RWPE1 (cell line): ENCODE data around the gene FOXM1.
"Not testable (repeated sequence)": the region's sequence is repeated elsewhere in the genome, so short reads cannot be mapped to it uniquely, and the experiment has no call there.

Experiments used
- CTCF ChIA-PET: fragments of 350-600 bp; sonication (Branson Sonifier 250); formaldehyde crosslinking; extraction: SDS; loops from one replicate; lab custom pipeline; 2021; lab: Yijun Ruan, JAX
- POLR2A ChIA-PET: fragments of 400-600 bp; formaldehyde crosslinking; extraction: SDS; loops from one replicate; lab custom pipeline; 2020; ENCODE audit warnings: antibody characterized with exemption; ENCODE audit not compliant: low non-redundant PET; lab: Yijun Ruan, JAX
- DNase-seq: peaks from one replicate; pipeline ENCODE4 v3.0.0; 2012; ENCODE audit warnings: low spot score
- H3K27ac ChIP-seq: fragments of 450-650 bp; 2 replicates; pipeline ENCODE4 v1.5.1; 2017
- CTCF ChIP-seq: fragments of 450-650 bp; conservative IDR thresholded peaks from 2 replicates; pipeline ENCODE4 v1.5.1; 2017; ENCODE audit warnings: low read depth, mild to moderate bottlenecking

FOXM1 gene

GRCh38 chr12:2886768-2887450 is 9.9 kb upstream of the FOXM1 start:
- ChIA-PET CTCF (interaction anchor here (0.6 to 0.7 kb wide), 2 partner anchors 23 to 304 kb away, joined by 4 to 6 read pairs; no protein-coding TSS in a partner anchor), POLR2A (no interaction called here)
- no peak overlapping the region for H3K27ac ChIP-seq
- TF ChIP-seq CTCF = no peak
- no peak for DNase-seq

GRCh38 chr12:2884810-2885209 is 7.8 kb upstream of the FOXM1 start:
- no peak for DNase-seq
- TF ChIP-seq CTCF = no peak
- CTCF ChIA-PET = interaction anchor here (0.6 to 1.3 kb wide), 5 partner anchors 14 to 415 kb away, joined by 3 to 5 read pairs (median 5); no protein-coding TSS in a partner anchor
- POLR2A ChIA-PET = no interaction called here
- no peak overlapping the region for H3K27ac ChIP-seq

- H3K27ac ChIP-seq = no peak overlapping the region
- TF ChIP-seq CTCF = no peak
- ChIA-PET POLR2A (no interaction called here), CTCF (no interaction called here)
- DNase-seq = no peak
Measured at GRCh38 chr12:2879853-2880252, 2.9 kb upstream of the FOXM1 start.

GRCh38 chr12:2877953-2878732 is 1.2 kb upstream of the FOXM1 start:
- no peak for DNase-seq
- no peak for TF ChIP-seq CTCF
- ChIA-PET POLR2A (no interaction called here), CTCF (no interaction called here)
- peak overlapping the region; percentile 82 for H3K27ac ChIP-seq

- no peak for DNase-seq
- POLR2A ChIA-PET = no interaction called here
- no peak for TF ChIP-seq CTCF
- CTCF ChIA-PET = interaction anchor here (0.6 kb wide), 2 partner anchors 83 to 267 kb away, joined by 3 to 4 read pairs; no protein-coding TSS in a partner anchor
- H3K27ac ChIP-seq = peak overlapping the region; percentile 82
Measured at GRCh38 chr12:2876431-2877046, 435 bp downstream of the FOXM1 start.

- H3K27ac ChIP-seq, DNase-seq, POLR2A ChIA-PET: not testable (repeated sequence)
- CTCF ChIA-PET = interaction anchor here (0.6 kb wide), 1 partner anchor 74 kb away, joined by 3 read pairs; no protein-coding TSS in a partner anchor
Measured at GRCh38 chr12:2868986-2869632, 7.9 kb downstream of the FOXM1 start.
